KOPT-K1 (cell line): Measurements from ENCODE around the gene DHCR24.

Experiments
- H3K27ac ChIP-seq: fragments of 200-600 bp; sonication (generic); 2 replicates; pipeline ENCODE4 v1.5.1; 2016; ENCODE audit warnings: antibody characterized with exemption, mild to moderate bottlenecking, low read depth, low read length; ENCODE audit not compliant: poor library complexity, severe bottlenecking
- H3K36me3 ChIP-seq: fragments of 200-600 bp; sonication (generic); 2 replicates; pipeline ENCODE4 v1.5.1; 2017; ENCODE audit warnings: antibody characterized with exemption, mild to moderate bottlenecking, low read length, moderate library complexity; ENCODE audit not compliant: insufficient read depth
- H3K9me3 ChIP-seq: fragments of 200-600 bp; sonication (generic); 2 replicates; pipeline ENCODE4 v1.5.1; 2017; ENCODE audit warnings: antibody characterized with exemption, low read length, mild to moderate bottlenecking; ENCODE audit not compliant: insufficient read depth, poor library complexity, severe bottlenecking

Gene DHCR24

GRCh38 chr1:54846716-54847284 is 40.2 kb downstream of the DHCR24 start:
- Histone ChIP-seq H3K27ac (no peak overlapping the region), H3K36me3 (peaks cover 44% of the 10 kb centered on the region), H3K9me3 (no peaks in the 10 kb centered on the region)

DNA sequence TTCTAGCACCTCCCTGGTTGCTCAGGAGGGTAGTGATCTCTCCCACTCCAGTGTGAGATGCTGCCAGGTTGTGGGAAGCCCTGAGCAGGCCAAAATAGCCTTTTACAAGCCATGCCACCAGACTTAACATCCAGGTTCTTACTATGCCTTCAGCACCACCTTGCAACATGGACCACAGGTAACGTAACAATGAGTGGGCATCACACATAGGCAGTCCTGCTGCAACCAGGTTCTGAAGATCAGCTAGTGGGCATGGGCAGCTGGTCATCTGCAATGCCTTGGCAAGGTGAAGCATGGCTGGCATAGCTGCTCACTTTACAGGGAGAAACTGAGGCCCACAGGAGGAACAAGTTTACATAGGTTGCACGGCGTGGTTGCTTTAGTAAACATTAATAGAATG is 40.7 kb downstream of the DHCR24 start:
- H3K9me3 ChIP-seq, result no peaks in the 10 kb centered on the region
- H3K27ac ChIP-seq, result no peak overlapping the region
- H3K36me3 ChIP-seq, result peaks cover 39% of the 10 kb centered on the region

GRCh38 chr1:54845772-54846171 is 41.2 kb downstream of the DHCR24 start:
- no peak overlapping the region for H3K27ac ChIP-seq
- H3K9me3 ChIP-seq, result no peaks in the 10 kb centered on the region
- peaks cover 33% of the 10 kb centered on the region for H3K36me3 ChIP-seq

GRCh38 chr1:54844564-54844963 is 42.4 kb downstream of the DHCR24 start:
- no peaks in the 10 kb centered on the region for H3K9me3 ChIP-seq
- peaks cover 21% of the 10 kb centered on the region; the same call in 1 of the 2 replicates for H3K36me3 ChIP-seq

GRCh38 chr1:54843449-54843848 is 43.5 kb downstream of the DHCR24 start:
- Histone ChIP-seq H3K36me3 (peaks cover 10% of the 10 kb centered on the region; the same call in 1 of the 2 replicates), H3K27ac (no peak overlapping the region), H3K9me3 (no peaks in the 10 kb centered on the region)

More at GRCh38 chr1:54844564-54844963, 42.4 kb downstream of the DHCR24 start:
- H3K27ac ChIP-seq, result no peak overlapping the region

DNA sequence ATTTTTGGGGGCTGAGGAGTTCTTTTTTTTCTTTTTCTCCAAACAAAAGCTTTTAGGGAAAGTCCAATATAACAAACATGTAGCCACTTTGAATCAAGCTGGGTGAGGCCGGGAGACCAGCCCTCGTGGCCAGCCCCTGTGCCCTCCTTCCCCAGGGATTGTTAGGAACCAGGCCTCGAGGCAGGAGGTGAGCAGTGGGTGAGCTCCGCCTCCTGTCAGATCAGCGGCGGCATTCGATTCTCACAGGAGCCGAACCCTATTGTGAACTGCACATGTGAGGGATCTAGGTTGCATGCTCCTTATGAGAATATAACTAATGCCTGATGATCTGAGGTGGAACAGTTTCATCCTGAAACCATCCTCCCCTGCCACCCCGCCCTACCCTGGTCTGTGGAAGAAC is 44.0 kb downstream of the DHCR24 start:
- Histone ChIP-seq H3K36me3 (peaks cover 5% of the 10 kb centered on the region; the same call in 1 of the 2 replicates), H3K9me3 (no peaks in the 10 kb centered on the region), H3K27ac (no peak overlapping the region)

DNA sequence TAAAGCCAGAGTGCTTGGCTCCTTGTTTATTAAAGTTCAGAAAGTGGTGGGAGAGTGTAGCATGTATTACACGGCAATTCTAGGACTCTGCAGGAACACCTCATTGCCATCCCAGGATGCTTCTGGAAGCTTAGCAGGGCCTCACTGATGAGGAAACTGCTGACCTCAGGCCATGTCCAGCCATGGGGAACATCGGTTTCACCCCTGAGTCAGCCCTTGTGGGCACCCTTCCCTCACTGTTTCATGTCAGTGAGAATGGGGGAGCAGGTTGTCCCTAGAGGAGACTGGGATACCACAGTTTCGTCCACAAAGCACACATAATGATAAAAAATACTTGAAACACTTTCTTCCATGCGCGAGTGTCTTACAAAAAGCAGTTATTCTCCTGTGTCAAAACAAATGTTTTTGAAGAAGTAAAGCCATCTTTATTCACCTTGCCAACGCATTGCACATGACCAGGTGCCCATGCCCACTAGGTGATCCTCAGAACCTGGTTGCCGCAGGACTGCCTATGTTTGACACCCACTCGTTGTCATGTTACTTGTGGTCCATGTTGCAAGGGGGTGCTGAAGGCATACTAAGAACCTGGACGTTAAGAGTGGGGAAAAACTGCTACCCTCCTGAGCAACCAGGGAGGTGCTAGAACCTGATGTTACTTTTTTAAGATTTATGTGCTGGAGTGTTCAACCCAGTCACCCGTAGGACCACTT is 44.6 kb downstream of the DHCR24 start:
- Histone ChIP-seq H3K9me3 (no peaks in the 10 kb centered on the region), H3K27ac (no peak overlapping the region), H3K36me3 (peaks cover 5% of the 10 kb centered on the region; the same call in 1 of the 2 replicates)

- Histone ChIP-seq H3K9me3 (no peaks in the 10 kb centered on the region), H3K27ac (no peak overlapping the region), H3K36me3 (no peaks in the 10 kb centered on the region)
Measured at GRCh38 chr1:54839824-54840223, 47.2 kb downstream of the DHCR24 start.

GRCh38 chr1:54838565-54839180 is 48.3 kb downstream of the DHCR24 start:
- Histone ChIP-seq H3K36me3 (no peaks in the 10 kb centered on the region), H3K9me3 (no peaks in the 10 kb centered on the region), H3K27ac (no peak overlapping the region)

DNA sequence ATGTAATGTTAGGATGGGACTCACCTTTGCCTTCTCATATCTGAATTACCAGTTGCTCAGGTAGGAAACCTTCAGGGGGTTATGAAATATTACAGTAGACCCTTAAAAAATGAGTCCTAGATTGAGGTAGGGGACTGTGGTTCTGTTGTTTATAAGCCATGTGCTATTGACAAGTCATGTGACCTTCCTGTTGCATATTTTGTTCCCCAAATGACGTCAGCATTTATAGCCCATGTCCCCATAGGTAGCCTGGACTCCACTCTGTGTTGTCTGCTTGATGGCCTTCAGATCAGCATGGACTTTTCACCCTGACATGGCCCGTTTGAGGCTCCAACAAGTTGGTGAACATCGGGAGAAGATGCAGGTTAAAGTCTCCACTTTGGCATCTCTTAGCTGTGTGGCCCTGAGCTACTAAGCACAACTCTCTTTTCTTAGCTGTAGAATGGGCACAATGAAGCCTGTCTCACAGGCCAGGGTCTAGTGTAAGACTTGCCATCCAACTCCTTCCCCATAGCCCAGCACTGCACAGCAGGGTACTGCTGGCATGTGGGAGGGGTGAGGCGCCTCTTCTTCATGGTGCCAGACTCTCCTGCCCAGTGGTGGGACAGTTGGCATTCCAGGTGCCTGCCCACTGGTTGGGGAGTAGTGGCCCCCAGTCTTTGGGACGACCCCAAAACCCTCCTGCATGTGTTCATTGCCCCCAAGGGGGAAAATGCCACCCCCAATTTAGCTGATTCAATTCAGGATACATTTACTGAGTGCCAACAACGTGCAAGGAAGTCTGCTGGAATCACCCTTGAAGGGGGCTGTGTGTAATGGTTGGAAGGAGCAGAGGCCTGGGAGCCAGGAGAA is 49.8 kb downstream of the DHCR24 start:
- Histone ChIP-seq H3K27ac (no peak overlapping the region), H3K9me3 (no peaks in the 10 kb centered on the region), H3K36me3 (no peaks in the 10 kb centered on the region)

GRCh38 chr1:54836594-54836993 is 50.4 kb downstream of the DHCR24 start:
- Histone ChIP-seq H3K27ac (no peak overlapping the region), H3K9me3 (no peaks in the 10 kb centered on the region), H3K36me3 (no peaks in the 10 kb centered on the region)

GRCh38 chr1:54835970-54836369 is 51.0 kb downstream of the DHCR24 start:
- H3K9me3 ChIP-seq, result peaks cover 4% of the 10 kb centered on the region
- no peaks in the 10 kb centered on the region for H3K36me3 ChIP-seq
- H3K27ac ChIP-seq, result no peak overlapping the region

- Histone ChIP-seq H3K27ac (no peak overlapping the region), H3K36me3 (no peaks in the 10 kb centered on the region), H3K9me3 (peaks cover 11% of the 10 kb centered on the region)
Measured at GRCh38 chr1:54835131-54835898, 51.7 kb downstream of the DHCR24 start.

DNA sequence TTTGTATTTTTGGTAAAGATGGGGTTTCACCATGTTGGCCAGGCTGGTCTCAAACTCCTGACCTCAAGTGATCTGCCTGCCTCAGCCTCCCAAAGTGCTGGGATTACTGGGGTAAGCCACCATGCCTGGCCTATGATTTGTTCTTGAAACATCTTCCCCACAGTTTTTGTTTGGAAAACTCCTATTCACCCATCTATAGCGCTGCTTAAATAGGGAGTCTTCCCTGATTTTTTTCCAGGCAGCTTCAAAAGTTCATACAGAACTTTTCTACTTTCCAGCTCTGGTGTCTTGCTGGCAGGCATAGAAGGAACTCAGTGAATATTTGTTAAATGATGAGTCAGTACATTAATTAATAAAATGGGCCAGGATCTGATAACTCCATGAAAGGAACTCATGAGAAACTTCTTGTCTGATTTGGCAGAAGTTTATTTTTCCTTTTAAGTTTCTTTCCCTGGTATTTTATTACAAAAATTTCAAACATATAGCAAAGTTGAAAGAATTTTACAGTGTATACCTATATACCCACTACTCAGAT is 52.9 kb downstream of the DHCR24 start:
- Histone ChIP-seq H3K27ac (no peak overlapping the region), H3K9me3 (peaks cover 15% of the 10 kb centered on the region), H3K36me3 (no peaks in the 10 kb centered on the region)
